HEK293T (cell line): Measurements from ENCODE around the gene TBRG4.

Experiments used
- CTCF ChIA-PET: fragments of 350-600 bp; formaldehyde crosslinking; extraction: SDS; loops from one replicate; lab custom pipeline; 2021; ENCODE audit warnings: antibody characterized with exemption, inconsistent platforms; lab: Yijun Ruan, JAX
- POLR2A ChIA-PET: fragments of 350-600 bp; formaldehyde crosslinking; extraction: SDS; loops from one replicate; lab custom pipeline; 2020; ENCODE audit warnings: antibody characterized with exemption, inconsistent platforms; lab: Yijun Ruan, JAX
- DNase-seq: peaks from one replicate; pipeline ENCODE4 v3.0.0; 2012; ENCODE audit warnings: mixed read lengths; ENCODE audit errors: extremely low spot score
- ARNT ChIP-seq: fragments of 450-650 bp; IDR thresholded peaks from 2 replicates; pipeline ENCODE4 v1.6.1; 2017; ENCODE audit warnings: mild to moderate bottlenecking
- BHLHE40 ChIP-seq: fragments of 450-650 bp; IDR thresholded peaks from 2 replicates; pipeline ENCODE4 v1.6.1; 2016; ENCODE audit warnings: mild to moderate bottlenecking, moderate library complexity, borderline replicate concordance
- CTBP1 ChIP-seq: fragments of 450-650 bp; IDR thresholded peaks from 2 replicates; pipeline ENCODE4 v1.6.1; 2016; ENCODE audit warnings: borderline replicate concordance
- ELF4 ChIP-seq: fragments of 450-650 bp; IDR thresholded peaks from 2 replicates; pipeline ENCODE4 v1.6.1; 2017; ENCODE audit warnings: antibody characterized with exemption
- FOXA1 ChIP-seq: fragments of 450-650 bp; IDR thresholded peaks from 2 replicates; pipeline ENCODE4 v1.6.1; 2016; ENCODE audit warnings: mild to moderate bottlenecking
- FOXK2 ChIP-seq: fragments of 450-650 bp; IDR thresholded peaks from 2 replicates; pipeline ENCODE4 v1.6.1; 2016; ENCODE audit warnings: mild to moderate bottlenecking
- FOXM1 ChIP-seq: fragments of 450-650 bp; IDR thresholded peaks from 2 replicates; pipeline ENCODE4 v1.6.1; 2017; ENCODE audit warnings: mild to moderate bottlenecking, borderline replicate concordance
- HDGF ChIP-seq: fragments of 450-650 bp; IDR thresholded peaks from 2 replicates; pipeline ENCODE4 v1.6.1; 2017; ENCODE audit warnings: antibody characterized with exemption, borderline replicate concordance
- L3MBTL2 ChIP-seq: fragments of 450-650 bp; conservative IDR thresholded peaks from 2 replicates; pipeline ENCODE4 v1.6.1; 2016; ENCODE audit warnings: mild to moderate bottlenecking
- LEF1 ChIP-seq: fragments of 450-650 bp; IDR thresholded peaks from 2 replicates; pipeline ENCODE4 v1.6.1; 2017; ENCODE audit warnings: mild to moderate bottlenecking, borderline replicate concordance
- NFRKB ChIP-seq: fragments of 450-650 bp; IDR thresholded peaks from 2 replicates; pipeline ENCODE4 v1.6.1; 2016; ENCODE audit warnings: mild to moderate bottlenecking, moderate library complexity
- SP1 ChIP-seq: fragments of 450-650 bp; IDR thresholded peaks from 2 replicates; pipeline ENCODE4 v1.6.1; 2017
- SUZ12 ChIP-seq: fragments of 450-650 bp; IDR thresholded peaks from 2 replicates; pipeline ENCODE4 v1.6.1; 2016; ENCODE audit warnings: mild to moderate bottlenecking
- TARDBP ChIP-seq: fragments of 450-650 bp; IDR thresholded peaks from 2 replicates; pipeline ENCODE4 v1.6.1; 2016
- ZNF384 ChIP-seq: fragments of 450-650 bp; IDR thresholded peaks from 2 replicates; pipeline ENCODE4 v1.6.1; 2016
- TF ChIP-seq, protein P1 (sequence below): fragments of 450-650 bp; IDR thresholded peaks from 2 replicates; pipeline ENCODE4 v1.6.1; 2016

The TBRG4 gene

DNA sequence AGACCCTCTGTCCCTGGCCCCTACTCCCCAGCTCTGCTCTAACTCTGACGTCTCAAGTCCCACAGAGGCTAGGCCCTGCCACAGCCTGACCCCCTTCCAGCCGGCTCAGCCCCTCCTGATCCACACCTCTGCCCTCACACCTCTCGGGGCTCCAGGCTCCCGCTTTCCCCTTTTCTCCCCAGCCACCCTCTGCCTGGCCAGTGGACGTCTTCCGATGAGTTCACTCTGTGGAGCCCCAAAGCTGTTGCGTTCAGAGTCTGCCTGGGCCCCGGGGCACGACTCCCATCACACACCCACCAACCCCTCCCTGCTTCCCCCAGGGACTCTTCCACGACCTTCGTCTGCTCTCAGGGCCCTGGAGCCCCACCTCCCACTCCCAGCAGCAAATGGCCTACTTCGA is 18.4 kb upstream of the TBRG4 start:
- TF ChIP-seq TARDBP, result no peak
- TF ChIP-seq SUZ12, result no peak
- TF ChIP-seq BHLHE40, result no peak
- TF ChIP-seq, protein P1, sequence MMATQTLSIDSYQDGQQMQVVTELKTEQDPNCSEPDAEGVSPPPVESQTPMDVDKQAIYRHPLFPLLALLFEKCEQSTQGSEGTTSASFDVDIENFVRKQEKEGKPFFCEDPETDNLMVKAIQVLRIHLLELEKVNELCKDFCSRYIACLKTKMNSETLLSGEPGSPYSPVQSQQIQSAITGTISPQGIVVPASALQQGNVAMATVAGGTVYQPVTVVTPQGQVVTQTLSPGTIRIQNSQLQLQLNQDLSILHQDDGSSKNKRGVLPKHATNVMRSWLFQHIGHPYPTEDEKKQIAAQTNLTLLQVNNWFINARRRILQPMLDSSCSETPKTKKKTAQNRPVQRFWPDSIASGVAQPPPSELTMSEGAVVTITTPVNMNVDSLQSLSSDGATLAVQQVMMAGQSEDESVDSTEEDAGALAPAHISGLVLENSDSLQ, result no peak
- TF ChIP-seq CTBP1, result no peak
- no peak for TF ChIP-seq FOXA1
- no peak for TF ChIP-seq ARNT
- no peak for TF ChIP-seq HDGF
- no peak for TF ChIP-seq FOXM1
- TF ChIP-seq ELF4, result no peak
- TF ChIP-seq L3MBTL2, result no peak
- TF ChIP-seq FOXK2, result no peak
- TF ChIP-seq LEF1, result no peak
- TF ChIP-seq ZNF384, result no peak
- no peak for TF ChIP-seq NFRKB
- no peak for TF ChIP-seq SP1
- ChIA-PET POLR2A (no interaction called here), CTCF (no interaction called here)
- DNase-seq, result no peak

DNA sequence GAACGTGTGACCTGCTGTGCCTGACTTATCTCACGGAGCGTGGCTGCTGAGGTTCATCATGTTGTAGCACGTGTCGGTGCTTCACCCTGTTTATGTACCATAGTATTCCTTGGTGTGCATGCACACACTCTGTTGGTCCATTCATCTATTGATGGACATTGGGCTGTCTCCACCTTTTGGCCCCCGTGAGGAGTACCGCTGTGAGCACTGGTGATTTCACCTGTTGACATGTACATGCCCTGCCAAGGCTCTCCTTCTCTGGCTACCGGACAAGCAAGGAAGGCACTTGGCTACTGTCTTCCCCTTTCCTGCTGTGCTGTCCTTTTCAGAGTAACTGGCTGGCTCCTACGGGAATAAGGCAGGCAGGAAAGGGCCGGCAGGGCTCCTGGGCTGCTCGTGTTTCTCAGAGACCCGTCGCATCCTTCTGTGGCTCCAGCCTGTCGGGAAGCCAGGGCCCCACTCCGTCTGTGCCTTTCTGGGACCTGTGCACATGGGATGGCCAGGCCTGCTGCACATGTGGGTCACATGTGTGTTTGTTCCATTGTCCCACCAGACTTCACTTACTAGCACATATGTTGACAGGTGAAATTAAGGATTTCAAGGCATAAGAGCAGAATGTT is 17.8 kb upstream of the TBRG4 start:
- ChIA-PET POLR2A (no interaction called here), CTCF (no interaction called here)
- TF ChIP-seq FOXM1, result no peak

DNA sequence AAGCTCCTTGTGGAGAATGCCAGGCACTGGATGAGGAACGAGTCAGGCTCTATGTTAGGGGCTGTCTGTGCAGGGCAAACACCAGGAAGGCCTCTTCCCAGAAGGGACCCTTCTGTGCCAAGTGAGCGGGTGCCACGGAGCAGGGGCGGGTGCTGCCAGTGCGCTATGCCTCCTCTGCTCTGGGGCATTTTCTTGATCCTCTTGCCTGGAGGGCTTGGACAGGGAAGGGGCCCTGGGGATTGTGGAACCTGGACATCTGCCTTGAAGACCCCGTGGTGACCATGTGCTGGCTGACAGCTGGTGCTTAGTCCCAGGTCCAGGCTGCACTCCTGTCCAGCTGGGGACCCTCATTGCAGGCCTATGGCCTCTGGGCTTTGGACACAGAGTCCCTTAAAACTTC is 15.4 kb upstream of the TBRG4 start:
- POLR2A ChIA-PET, result interaction anchor here (1.5 to 4.8 kb wide), 2 partner anchors 15 kb away, joined by 12 to 30 read pairs; partner anchors contain the start of gene TBRG4
- CTCF ChIA-PET, result no interaction called here
- TF ChIP-seq FOXA1 (no peak), FOXM1 (no peak), NFRKB (no peak), L3MBTL2 (no peak), ARNT (no peak), ZNF384 (no peak), FOXK2 (no peak), ELF4 (no peak), HDGF (no peak), TARDBP (no peak), BHLHE40 (no peak), SP1 (no peak), SUZ12 (no peak), LEF1 (no peak), CTBP1 (no peak)
- TF ChIP-seq, protein P1, result no peak
- no peak for DNase-seq

More for the DNA sequence above, 17.8 kb upstream of the TBRG4 start:
- no peak for DNase-seq

DNA sequence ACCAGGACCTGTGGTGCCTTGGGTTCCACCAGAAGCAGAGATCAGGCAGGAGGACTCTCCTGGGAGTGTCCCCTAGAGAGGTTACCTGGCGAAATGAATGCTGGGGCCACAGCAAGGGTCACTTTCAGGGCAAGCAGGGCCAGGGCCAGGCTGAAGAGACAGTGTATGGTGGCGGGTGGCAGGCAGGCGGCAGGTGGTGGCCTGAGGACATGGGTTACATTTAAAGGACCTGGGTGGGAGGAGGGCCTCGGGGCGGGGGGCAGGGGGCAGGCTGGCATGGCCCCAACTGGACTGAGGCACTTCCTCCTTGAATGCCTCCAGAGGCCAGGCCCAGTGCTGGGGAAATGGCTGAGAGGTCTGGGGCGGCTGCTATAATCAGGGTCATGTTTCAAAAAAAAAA is 14.7 kb upstream of the TBRG4 start:
- no peak for DNase-seq
- CTCF ChIA-PET, result interaction anchor here (0.8 kb wide), 1 partner anchor 10 kb away, joined by 3 read pairs; no protein-coding TSS in a partner anchor
- TF ChIP-seq ZNF384 (no peak), FOXM1 (no peak), LEF1 (no peak), L3MBTL2 (no peak), HDGF (no peak), CTBP1 (no peak), BHLHE40 (no peak), SP1 (no peak), FOXA1 (no peak), TARDBP (no peak), FOXK2 (no peak), ARNT (no peak), SUZ12 (no peak), ELF4 (no peak)
- TF ChIP-seq, protein P1, result no peak
- POLR2A ChIA-PET, result interaction anchor here (4.8 kb wide), 1 partner anchor 14 kb away, joined by 30 read pairs; the partner anchor contains the start of gene TBRG4

DNA sequence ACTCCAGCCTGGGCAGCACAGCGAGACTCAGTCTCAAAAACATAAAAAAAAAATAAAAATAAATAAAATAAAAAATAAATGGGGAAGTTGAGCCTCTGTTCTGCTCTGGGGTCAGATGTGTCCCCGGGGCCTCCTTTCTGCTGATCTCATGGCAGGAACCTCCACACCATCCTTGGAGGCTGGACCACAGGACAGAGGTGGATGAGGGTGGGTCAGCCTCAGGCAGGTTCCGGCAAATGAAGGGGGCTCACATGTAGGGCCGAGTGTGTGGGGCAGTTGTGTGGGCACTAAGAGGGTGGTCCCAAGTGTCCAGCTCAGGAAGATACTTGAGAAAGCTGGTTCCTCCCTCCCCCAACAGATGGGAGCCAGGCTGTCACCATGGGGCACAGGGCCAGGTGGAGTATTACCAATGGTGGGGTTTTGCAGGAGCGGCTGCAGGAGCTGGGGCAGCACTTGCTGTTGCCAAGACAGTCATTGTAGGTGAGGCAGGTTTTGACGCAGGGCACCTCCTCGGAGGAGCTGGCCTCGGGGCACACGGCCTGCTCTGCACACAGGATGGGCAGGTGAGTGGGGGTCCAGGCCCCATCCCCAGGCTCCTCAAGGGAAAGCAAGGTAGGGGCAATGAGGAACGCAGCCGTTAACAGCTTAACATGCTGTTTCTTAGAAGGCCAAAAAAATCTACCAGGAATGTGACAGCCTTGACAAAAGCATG is 13.9 kb upstream of the TBRG4 start:
- CTCF ChIA-PET, result interaction anchor here (0.8 kb wide), 1 partner anchor 11 kb away, joined by 3 read pairs; no protein-coding TSS in a partner anchor
- TF ChIP-seq CTBP1 (no peak), HDGF (no peak), FOXK2 (no peak)
- no peak for DNase-seq
- POLR2A ChIA-PET, result interaction anchor here (4.8 kb wide), 1 partner anchor 13 kb away, joined by 30 read pairs; the partner anchor contains the start of gene TBRG4
